GM21786 (cell line): Measurements from ENCODE around the gene RNASET2.
"Not testable (repeated sequence)": the region's sequence is repeated elsewhere in the genome, so short reads cannot be mapped to it uniquely, and the experiment has no call there.

ENCODE experiments used
- ATAC-seq: cut with Tn5 transposase; IDR thresholded peaks from one replicate; pipeline ENCODE4 v1.9.1; 2021; ENCODE audit not compliant: unreplicated experiment

The RNASET2 gene

GRCh38 chr6:166948724-166949123 lies 7.6 kb downstream of the RNASET2 start:
- ATAC-seq, result not testable (repeated sequence)

GRCh38 chr6:166947251-166947650 lies 9.1 kb downstream of the RNASET2 start:
- no peak for ATAC-seq

DNA sequence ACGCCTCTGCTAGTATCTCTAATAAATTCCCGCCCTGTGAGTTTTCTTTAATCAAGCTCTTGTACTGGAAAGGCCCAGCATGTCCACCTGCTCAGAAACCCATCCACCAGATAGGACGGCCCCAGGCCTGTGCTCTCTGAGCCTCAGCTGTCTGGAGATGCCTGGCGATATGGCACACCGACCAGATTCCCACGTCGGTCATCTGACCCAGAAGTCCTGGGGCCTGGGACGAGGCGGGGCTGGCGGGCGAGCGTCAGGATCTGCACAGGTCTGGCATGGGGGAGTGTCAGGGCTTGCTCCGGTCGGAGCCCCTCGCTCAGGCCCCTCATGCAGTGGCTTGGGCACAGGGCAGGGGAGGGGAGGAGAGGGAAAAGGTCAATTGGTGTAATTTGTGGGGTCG lies 10.2 kb downstream of the RNASET2 start:
- no peak for ATAC-seq

DNA sequence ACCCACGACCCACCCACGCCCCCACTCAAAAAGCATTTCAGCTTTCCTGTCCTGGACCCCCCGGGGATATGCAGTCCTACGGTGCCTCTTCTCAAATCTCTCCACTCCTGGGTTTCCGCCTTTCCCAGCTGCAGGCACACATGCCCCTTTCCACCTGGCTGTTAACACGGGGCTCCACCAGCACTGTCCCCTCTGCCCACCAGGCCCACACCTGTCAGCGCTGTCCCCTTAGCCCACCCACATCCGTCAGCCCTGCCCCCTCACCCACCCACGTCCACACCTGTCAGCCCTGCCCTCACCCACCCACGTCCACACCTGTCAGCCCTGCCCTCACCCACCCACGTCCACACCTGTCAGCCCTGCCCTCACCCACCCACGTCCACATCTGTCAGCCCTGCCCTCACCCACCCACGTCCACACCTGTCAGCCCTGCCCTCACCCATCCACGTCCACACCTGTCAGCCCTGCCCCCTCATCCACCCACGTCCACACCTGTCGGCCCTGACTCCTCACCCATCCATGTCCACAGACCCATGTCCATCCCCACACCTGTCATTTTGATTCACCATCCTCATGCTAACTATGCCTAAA lies 11.6 kb downstream of the RNASET2 start:
- no peak for ATAC-seq

GRCh38 chr6:166942393-166943168 lies 13.8 kb downstream of the RNASET2 start:
- ATAC-seq, result no peak

DNA sequence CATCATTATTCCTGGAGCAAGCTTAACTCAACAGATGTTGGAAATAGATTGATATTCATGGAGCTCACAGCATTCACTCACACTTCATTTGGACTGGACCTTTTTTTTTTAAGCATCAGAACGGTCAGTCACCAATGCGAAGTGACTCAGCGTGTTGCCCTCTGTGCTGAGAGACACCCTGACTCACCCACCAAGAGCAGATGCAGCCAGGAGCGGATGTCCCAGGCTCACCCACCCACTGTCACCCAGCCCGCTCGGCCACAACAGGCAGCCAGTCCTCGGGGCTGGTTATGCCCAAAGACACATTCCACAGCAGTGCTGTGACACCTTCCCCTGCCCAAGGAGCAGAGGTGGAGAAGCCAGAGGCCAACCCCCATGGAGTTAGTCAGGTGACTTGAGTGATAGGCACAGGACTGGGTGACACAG lies 15.7 kb downstream of the RNASET2 start:
- no peak for ATAC-seq

GRCh38 chr6:166939894-166940293 lies 16.5 kb downstream of the RNASET2 start:
- no peak for ATAC-seq

- no peak for ATAC-seq
These were observed 17.0 kb downstream of the RNASET2 start for GRCh38 chr6:166939345-166939744.

DNA sequence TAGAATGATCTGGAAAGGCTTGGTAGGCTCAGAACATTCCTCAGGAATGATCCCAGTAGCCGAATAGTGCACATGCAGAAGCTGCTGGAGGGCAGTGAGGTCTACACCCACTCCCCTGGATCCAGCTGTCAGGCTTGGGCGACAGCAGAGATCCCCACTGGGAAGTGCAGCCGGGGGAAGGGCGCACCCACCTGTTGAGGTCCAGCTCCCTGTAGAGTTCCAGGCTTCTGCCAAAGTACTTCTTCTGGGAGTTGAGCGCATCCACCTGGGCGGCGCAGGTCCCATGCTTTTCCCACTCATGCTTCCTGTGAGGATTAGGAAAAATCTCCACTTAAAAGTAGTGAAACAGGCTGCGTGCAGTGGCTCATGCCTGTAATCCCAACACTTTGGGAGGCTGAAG lies 17.6 kb downstream of the RNASET2 start:
- ATAC-seq, result no peak

- ATAC-seq, result no peak
These were observed 18.2 kb downstream of the RNASET2 start for GRCh38 chr6:166938150-166938549.

GRCh38 chr6:166937746-166938145 lies 18.6 kb downstream of the RNASET2 start:
- no peak for ATAC-seq

GRCh38 chr6:166936079-166936787 lies 20.1 kb downstream of the RNASET2 start:
- ATAC-seq, result no peak

- ATAC-seq, result no peak
These were observed 21.0 kb downstream of the RNASET2 start for GRCh38 chr6:166935353-166935752.

DNA sequence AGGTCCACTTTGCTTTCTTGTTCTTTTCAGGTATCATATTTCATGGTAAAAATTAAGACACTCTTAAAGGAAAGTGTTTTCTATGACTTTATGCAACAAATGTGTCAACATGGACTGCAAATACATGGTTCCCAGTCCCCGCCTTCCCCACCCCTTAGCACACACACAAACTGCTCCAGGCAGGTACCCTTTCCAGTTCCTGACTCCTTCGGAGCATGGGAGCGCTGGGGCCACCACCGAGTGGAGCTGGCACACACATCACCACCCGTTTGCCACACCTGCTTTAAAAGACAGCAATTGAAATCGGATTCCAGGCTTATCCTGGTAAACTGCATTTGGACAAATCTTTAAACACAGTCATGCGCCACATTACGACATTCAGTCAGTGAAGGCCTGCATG lies 22.2 kb downstream of the RNASET2 start:
- ATAC-seq, result no peak

- ATAC-seq, result no peak
These were observed 23.0 kb downstream of the RNASET2 start for GRCh38 chr6:166933396-166933795.

DNA sequence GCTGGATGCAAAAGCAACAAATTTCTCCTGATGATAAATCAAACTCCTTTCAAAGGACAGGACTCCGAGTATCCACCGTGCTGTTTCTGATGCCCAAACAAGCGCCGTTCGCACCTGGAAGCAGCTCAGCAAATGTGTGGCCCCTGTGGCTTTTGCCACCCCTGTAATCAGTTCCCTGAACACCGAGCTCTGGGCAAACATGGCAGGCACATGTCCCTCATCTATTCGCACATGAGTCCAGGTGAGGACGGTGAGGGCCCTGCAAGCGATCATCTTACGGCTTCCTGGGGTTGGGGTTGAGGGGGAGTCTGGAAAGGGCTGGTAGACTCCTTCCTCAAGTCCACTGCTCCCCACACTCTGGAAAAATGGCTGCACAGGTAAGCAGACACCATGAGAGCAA lies 23.7 kb downstream of the RNASET2 start:
- no peak for ATAC-seq

- no peak for ATAC-seq
These were observed 24.2 kb downstream of the RNASET2 start for GRCh38 chr6:166932116-166932515.

- ATAC-seq, result no peak
These were observed 24.9 kb downstream of the RNASET2 start for GRCh38 chr6:166931426-166931970.

DNA sequence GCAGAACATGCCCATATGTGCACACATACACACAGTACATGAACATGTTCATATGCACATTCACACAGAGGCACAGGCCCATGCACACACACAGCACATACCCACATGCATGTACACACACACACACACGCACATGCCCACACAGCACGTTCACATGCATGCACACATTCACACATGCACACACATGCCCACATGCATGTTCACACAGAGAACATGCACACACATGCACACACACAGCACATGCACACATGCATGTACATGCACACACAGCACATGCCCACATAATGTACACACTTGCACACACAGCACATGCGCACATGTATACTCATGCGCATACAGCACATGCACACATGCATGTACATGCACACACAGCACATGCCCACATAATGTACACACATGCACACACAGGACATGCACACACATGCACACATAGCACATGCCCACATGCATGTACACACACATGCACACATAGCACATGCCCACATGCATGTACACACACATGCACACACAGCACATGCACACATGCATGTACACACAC lies 25.9 kb downstream of the RNASET2 start:
- ATAC-seq, result no peak

DNA sequence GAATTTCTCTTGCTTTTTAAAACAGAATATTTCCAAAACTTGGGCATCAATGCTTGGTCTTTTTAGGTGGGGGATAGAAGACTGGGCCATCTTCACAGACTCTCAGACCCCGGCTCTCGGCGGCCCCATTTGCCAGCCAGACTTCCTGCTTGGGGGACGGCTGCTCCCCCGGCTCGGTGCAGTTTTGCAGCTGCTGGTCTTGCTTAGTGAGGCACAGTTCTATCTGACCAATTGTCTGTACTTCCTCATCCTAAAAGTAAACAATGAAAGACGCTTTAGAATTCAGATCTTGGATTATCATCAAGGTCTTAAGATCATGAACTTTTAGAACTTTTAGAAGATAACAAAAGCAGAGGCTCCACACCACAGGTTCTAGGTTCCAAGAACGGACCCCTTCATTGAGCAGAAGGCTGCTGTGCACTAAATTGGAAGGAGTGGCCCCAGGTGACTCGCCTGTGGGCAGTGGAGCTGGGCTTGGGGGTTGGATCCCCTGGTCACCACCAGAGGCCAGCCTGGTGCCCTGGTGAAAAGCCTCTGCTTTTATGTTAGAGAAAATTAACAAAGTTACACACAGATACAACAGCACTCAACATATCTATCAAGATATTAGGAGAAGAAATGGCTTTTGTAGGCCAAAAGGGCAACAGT lies 26.7 kb downstream of the RNASET2 start:
- ATAC-seq, result no peak
